GM12872 (cell line): ENCODE measurements around the gene APOC4.

Source experiments
- CTCF ChIP-seq: IDR thresholded peaks from 3 replicates; pipeline ENCODE4 v1.5.1; 2011; ENCODE audit warnings: low read depth, mild to moderate bottlenecking, low read length, moderate library complexity; ENCODE audit not compliant: insufficient read depth

Gene APOC4

GRCh38 chr19:44942067-44942571, at the start of gene APOC4:
TSS of gene APOC4 (plus strand) at chr19:44942237. CDS start at chr19:44942278, 41 bp downstream.
- TF ChIP-seq CTCF, result no peak

GRCh38 chr19:44892932-44893331, 49.1 kb upstream of the APOC4 start:
- no peak for TF ChIP-seq CTCF

- TF ChIP-seq CTCF, result no peak
Observed at GRCh38 chr19:44893332-44894051, 48.5 kb upstream of the APOC4 start.

GRCh38 chr19:44894052-44894400, 48.0 kb upstream of the APOC4 start:
- TF ChIP-seq CTCF, result no peak

DNA sequence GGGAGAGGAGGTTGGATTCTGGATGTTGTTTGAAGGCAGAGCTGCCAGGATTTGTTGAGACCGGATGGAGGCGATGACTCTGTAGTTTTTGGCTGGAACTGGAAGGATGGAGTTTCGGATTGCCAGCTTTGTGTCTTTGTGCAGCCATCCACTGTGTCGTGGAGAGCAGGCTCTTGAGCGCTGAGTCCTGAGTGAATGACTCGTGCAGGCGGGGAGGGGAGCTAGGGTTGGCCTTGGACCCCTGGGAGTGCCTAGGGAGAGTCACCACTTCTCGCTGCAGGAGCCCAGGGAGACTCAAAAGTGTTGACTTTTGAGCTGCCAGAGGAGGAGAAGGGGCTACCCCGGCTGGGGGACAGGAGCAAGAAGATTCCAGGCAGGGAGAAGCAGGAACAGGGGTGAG, 47.1 kb upstream of the APOC4 start:
- no peak for TF ChIP-seq CTCF

GRCh38 chr19:44897835-44898234, 44.2 kb upstream of the APOC4 start:
- no peak for TF ChIP-seq CTCF

DNA sequence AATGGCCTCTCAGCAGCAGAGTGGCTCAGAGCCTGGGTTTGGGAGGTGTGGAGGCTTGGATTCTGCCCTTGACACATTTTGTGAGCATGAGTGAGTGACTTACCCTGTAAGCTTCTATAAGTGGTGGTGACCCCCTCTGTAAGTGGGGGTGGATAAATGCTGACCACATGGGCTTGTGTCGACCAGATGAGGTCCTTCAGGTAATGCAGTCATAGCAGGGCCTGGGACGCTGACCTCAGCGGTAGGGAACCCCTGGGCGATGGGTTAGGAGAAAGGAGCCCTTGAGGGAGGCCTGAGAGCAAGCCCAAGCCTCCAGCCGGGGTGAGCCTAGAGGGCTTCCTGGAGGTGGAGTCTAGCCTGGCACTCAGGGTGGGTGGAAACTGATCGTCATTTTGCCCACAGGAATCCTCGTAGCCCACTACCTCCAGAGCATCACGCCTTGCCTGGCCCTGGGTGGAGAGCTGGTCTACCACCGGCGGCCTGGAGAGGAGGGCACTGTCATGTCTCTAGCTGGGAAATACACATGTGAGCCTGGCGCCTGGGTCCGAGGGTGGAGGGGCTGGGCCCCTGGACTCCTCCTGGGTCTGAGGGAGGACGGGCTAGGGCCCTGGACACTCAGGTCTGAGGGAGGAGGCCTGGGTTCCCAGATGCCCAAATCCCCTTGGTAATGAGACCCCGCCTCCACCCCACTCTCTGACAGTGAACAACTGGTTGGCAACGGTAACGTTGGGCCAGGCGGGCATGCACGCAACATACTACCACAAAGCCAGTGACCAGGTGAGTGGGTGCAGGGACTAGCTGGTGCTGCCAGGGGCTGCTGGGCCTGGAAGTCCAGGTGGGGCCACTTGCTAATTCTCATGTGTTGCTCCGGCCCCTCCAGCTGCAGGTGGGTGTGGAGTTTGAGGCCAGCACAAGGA, 41.5 kb upstream of the APOC4 start:
- TF ChIP-seq CTCF, result no peak
